22Rv1 (cell line): ENCODE results near the gene SARS2.

Experiments
- CTCF ChIP-seq: fragments of 450-650 bp; IDR thresholded peaks from 2 replicates; pipeline ENCODE4 v1.5.1; 2017; ENCODE audit warnings: mild to moderate bottlenecking
- ZFX ChIP-seq: fragments of 450-650 bp; IDR thresholded peaks from 2 replicates; pipeline ENCODE4 v1.6.1; 2017; ENCODE audit warnings: antibody characterized with exemption, borderline replicate concordance

GRCh38 chr19:38870612-38871011, 60.0 kb downstream of the SARS2 start:
- TF ChIP-seq CTCF (no peak), ZFX (no peak)
